ENCODE data around the gene QPCTL.

GRCh38 chr19:45742969-45743368, 50.5 kb downstream of the QPCTL start:
- TF ChIP-seq CTCF (IDR thresholded peaks at IDR 0.05) (no peak), POLR2A (IDR thresholded peaks at IDR 0.05) (no peak)

Data from adrenal gland (tissue), 5 donors.